C4-2B (cell line): ENCODE measurements around the gene CELA3A.

Experiments
- ZFX ChIP-seq: fragments of 450-650 bp; IDR thresholded peaks from 2 replicates; pipeline ENCODE4 v1.6.1; 2017
- TF ChIP-seq, protein P1 (sequence below): fragments of 450-650 bp; conservative IDR thresholded peaks from 2 replicates; pipeline ENCODE4 v1.5.1; 2017; ENCODE audit warnings: mild to moderate bottlenecking

- TF ChIP-seq, protein P1, sequence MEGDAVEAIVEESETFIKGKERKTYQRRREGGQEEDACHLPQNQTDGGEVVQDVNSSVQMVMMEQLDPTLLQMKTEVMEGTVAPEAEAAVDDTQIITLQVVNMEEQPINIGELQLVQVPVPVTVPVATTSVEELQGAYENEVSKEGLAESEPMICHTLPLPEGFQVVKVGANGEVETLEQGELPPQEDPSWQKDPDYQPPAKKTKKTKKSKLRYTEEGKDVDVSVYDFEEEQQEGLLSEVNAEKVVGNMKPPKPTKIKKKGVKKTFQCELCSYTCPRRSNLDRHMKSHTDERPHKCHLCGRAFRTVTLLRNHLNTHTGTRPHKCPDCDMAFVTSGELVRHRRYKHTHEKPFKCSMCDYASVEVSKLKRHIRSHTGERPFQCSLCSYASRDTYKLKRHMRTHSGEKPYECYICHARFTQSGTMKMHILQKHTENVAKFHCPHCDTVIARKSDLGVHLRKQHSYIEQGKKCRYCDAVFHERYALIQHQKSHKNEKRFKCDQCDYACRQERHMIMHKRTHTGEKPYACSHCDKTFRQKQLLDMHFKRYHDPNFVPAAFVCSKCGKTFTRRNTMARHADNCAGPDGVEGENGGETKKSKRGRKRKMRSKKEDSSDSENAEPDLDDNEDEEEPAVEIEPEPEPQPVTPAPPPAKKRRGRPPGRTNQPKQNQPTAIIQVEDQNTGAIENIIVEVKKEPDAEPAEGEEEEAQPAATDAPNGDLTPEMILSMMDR: no peak
- no peak for TF ChIP-seq ZFX
Observed at GRCh38 chr1:22040286-22040623, 38.8 kb downstream of the CELA3A start.
